HG03575 (cell line): ENCODE measurements around the gene SLC26A4.

Source experiments
- ATAC-seq: cut with Tn5 transposase; IDR thresholded peaks from one replicate; pipeline ENCODE4 v1.9.1; 2021; ENCODE audit not compliant: unreplicated experiment, insufficient number of reproducible peaks, low FRiP score; ENCODE audit errors: extremely low read depth

SLC26A4 gene

GRCh38 chr7:107726356-107727130 is 65.9 kb downstream of the SLC26A4 start:
- no peak for ATAC-seq

DNA sequence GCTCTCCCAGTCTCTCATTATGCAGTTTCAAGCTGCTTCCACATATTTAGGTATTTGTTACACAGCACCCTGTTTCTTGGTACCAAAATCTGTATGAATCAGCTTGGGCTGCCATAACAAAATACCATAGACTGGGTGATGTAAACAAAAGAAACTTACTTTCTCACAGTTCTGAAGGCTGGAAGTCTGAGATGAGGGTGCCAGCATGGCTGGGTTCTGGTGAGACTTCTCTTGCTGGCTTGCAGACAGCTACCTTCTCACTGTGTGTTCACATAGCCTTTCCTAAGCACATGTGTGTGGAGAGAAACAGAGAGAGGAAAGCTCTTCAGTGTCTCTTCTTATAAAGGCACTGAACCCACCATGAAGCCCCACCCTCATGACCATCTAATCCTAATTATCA is 67.6 kb downstream of the SLC26A4 start:
- ATAC-seq: no peak

- peak; percentile 20 for ATAC-seq
Measured at GRCh38 chr7:107742678-107743566, 82.3 kb downstream of the SLC26A4 start.

DNA sequence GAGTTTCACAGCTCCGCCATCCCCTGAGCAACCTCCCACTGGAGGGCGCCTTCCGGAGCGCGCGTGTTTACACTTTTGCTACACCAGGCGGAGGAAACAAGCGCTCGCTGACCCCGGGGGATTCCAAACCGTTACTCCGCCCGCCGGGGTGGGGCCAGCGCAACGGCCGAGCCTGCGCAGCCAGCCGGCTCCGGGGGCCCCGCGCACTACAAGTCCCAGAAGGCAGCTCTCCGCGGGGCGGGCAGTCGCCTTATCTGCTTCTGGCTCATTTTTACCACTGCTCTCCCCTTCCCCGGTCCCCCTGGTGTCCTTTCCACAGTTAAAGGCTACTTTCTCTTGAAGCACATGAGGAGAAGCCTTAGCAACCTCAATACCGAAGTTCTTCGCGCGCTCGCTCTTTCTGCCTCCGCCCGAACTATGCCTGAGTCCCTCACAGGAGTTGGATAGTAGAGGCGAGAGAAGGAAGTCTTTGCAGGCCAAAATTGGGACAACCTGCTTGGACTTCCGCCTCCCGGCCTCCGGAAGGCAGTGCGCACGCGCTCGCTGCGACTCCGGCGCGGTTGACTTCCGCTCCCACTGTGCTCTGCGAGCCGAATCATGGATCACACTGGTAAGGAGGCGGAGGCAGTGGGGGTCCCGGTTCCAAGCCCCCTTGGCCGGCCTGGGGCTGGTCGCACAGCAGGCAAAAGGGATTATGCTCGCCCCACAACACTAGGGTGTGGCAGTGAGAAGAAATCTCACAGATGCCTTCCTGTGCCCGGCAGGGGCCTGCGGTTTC is 83.1 kb downstream of the SLC26A4 start, which contains the start of gene CBLL1:
CBLL1 (plus strand) TSS at position 576 of the 778 bp plus-strand sequence; CDS start at position 598, 22 bp downstream.
- ATAC-seq: peak; percentile 67

GRCh38 chr7:107744345-107744750 is 83.7 kb downstream of the SLC26A4 start:
- no peak for ATAC-seq

DNA sequence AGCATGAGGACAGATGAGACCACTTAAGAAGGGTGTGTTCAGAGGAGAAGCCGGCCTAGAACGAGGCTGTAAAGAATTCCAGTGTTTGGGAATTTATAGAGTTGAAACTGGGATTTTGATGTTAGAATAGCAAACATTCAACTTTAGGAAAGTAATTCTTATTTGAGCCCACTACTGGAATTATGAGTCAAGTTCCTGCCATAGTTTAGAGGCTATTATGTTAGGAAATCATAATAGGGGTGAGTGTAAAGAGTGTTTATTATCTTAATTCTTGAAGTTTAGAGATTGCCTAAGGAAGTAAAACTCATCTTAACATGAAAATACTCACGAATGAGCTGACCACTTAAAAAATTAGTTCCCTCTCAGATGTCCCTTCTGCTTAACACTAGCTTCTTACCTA is 85.4 kb downstream of the SLC26A4 start:
- no peak for ATAC-seq

DNA sequence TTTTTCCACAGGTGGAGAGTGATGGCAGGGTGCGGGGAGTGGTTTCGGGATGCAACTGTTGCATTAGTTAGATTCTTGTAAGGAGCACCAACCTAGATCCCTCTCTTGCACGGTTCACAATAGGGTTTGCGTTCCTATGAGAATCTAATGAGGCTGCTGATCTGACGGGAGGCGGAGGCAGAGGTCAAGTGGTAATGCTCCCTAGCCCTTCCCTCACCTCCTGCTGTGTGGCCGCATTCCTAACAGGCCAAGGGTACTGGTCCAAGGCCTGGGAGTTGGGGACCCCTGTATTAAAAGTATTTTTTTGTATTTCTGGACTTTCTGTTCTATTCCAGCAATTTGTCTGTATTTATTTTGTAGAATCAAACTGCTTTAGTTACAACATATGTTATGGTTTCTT is 90.5 kb downstream of the SLC26A4 start:
- ATAC-seq: no peak

DNA sequence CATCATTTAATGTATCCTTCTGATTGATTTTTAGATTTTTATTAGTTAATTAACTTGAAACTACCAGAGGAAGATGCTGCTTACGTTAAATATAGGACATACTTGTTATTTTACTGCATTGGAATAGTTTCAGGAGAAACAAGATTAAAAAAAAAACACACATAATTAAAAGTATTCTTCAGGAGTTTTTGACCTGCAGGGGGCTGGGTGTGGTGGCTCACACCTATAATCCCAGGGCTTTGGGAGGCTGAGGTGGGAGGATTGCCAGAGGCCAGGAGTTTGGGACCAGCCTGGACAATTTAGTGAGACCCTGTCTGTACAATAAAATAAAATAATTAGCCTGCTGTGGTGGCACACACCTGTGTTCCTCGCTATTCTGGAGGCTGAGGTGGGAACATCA is 94.0 kb downstream of the SLC26A4 start:
- ATAC-seq: no peak

DNA sequence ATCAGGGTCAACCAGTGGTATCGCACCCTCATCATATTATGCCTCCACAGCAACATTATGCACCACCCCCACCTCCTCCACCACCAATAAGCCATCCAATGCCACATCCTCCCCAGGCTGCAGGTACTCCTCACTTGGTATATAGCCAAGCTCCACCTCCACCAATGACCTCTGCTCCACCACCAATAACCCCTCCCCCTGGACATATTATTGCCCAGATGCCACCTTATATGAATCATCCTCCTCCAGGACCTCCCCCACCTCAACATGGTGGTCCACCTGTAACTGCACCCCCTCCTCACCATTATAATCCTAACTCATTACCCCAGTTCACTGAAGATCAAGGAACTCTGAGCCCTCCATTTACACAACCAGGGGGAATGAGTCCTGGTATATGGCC is 98.0 kb downstream of the SLC26A4 start:
- ATAC-seq: no peak

DNA sequence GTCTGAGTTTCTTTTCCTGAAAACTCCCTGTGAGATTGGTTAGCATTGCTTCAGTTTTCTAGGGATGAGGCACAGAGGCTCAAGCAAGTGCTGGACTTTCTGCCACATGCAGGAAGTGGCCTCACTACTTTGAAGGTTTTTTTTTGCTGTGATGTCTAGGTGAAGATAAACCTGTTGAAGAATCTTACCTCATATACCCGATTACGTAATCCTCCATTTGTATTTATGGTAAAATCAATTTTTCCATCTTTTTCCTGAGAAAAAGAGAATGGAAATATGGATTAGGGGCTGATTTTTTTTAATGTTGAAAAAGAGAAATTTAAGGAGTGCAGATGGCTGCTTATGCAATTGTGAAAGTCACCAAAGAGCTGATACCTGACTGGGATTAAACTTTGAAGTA is 106.8 kb downstream of the SLC26A4 start:
- no peak for ATAC-seq
